ENCODE measurements around the gene PDK2. TPM values are rescaled to one million over a fixed set of nuclear protein-coding genes. Genes with fewer than 3 reads are reported as not detected.

PDK2 gene
- total RNA-seq, 1 donor from 2014 or later, result 12.6 TPM

DNA sequence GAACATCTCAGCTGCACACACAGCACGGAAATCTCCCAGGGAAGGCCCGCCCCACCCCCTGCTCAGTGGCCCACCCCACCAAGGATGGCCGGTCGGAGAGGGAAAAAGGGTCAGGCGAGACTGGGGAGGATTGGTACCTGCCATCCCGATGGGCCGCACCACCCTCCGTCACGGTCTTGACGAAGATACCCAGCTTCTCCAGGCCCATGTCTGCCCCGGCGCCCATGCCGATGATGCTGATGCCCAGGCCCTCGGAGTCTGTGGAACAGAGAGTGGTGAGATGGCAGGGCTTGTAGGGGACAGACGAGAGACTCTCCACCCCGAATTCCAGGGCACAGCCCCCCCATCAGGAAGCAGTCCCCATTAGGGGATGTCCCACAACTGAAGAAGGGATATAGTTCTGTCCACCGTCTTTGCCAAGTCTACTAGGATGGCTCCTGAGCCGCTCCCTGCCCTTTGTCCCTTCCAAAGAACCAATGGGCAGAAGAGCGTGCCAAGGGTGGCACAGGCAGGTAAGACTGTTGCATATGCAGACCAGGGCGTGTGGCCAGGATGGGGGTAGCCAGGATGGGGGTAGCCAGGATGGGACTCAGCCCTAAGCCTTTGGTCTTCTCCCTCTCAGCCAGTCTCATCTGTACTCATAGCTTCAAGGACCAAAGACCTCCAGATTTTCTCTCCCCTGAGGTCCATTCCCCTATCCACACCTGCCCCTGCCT is 48.5 kb downstream of the PDK2 start:
- Histone ChIP-seq H3K27me3 (no peaks in the 10 kb centered on the region), H3F3A (ENCODE audit: low read depth) (peaks cover 15% of the 10 kb centered on the region), H3K9ac (no peak overlapping the region), H3K79me2 (ENCODE audit: low read depth) (peaks cover 27% of the 10 kb centered on the region), H4K20me1 (ENCODE audit: low read depth) (peaks cover 47% of the 10 kb centered on the region), H2AFZ (replicated peaks) (no peak overlapping the region), H3K27ac (no peak overlapping the region), H3K36me3 (no peaks in the 10 kb centered on the region), H3K4me1 (peaks cover 22% of the 10 kb centered on the region), H3K4me3 (no peak overlapping the region), H3K9me3 (ENCODE audit: low read depth) (no peaks in the 10 kb centered on the region), H3K4me2 (no peak overlapping the region)
- Mint-ChIP-seq H3K9me3 (no peaks in the 10 kb centered on the region), H3K4me1 (peaks cover 34% of the 10 kb centered on the region), H3K4me3 (no peak overlapping the region), H3K27me3 (ENCODE audit: insufficient read depth, low read depth) (peaks cover 11% of the 10 kb centered on the region), H3K27ac (no peak overlapping the region), H3K36me3 (peaks cover 34% of the 10 kb centered on the region)
- no peak for DNase-seq (ENCODE audit: low spot score)
- no peak for TF ChIP-seq EZH2 (IDR thresholded peaks at IDR 0.05)
- no peak for TF ChIP-seq EZH2phosphoT487 (IDR thresholded peaks at IDR 0.05)
- TF ChIP-seq, protein P1, sequence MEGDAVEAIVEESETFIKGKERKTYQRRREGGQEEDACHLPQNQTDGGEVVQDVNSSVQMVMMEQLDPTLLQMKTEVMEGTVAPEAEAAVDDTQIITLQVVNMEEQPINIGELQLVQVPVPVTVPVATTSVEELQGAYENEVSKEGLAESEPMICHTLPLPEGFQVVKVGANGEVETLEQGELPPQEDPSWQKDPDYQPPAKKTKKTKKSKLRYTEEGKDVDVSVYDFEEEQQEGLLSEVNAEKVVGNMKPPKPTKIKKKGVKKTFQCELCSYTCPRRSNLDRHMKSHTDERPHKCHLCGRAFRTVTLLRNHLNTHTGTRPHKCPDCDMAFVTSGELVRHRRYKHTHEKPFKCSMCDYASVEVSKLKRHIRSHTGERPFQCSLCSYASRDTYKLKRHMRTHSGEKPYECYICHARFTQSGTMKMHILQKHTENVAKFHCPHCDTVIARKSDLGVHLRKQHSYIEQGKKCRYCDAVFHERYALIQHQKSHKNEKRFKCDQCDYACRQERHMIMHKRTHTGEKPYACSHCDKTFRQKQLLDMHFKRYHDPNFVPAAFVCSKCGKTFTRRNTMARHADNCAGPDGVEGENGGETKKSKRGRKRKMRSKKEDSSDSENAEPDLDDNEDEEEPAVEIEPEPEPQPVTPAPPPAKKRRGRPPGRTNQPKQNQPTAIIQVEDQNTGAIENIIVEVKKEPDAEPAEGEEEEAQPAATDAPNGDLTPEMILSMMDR (IDR thresholded peaks at IDR 0.05), result no peak

GRCh38 chr17:50144355-50144754 is 49.2 kb downstream of the PDK2 start:
- no peaks in the 10 kb centered on the region for H3K9me3 Mint-ChIP-seq
- H3K27ac Mint-ChIP-seq, result no peak overlapping the region
- Histone ChIP-seq H3K4me3 (no peak overlapping the region), H3K4me1 (peaks cover 29% of the 10 kb centered on the region), H3K27me3 (peaks cover 3% of the 10 kb centered on the region), H3K79me2 (ENCODE audit: low read depth) (peaks cover 34% of the 10 kb centered on the region), H3K9me3 (ENCODE audit: low read depth) (no peaks in the 10 kb centered on the region), H4K20me1 (ENCODE audit: low read depth) (peaks cover 53% of the 10 kb centered on the region), H3K36me3 (no peaks in the 10 kb centered on the region), H2AFZ (replicated peaks) (no peak overlapping the region), H3K9ac (no peak overlapping the region), H3K4me2 (no peak overlapping the region), H3F3A (ENCODE audit: low read depth) (peaks cover 18% of the 10 kb centered on the region), H3K27ac (no peak overlapping the region)
- H3K4me3 Mint-ChIP-seq, result no peak overlapping the region
- peaks cover 11% of the 10 kb centered on the region for H3K27me3 Mint-ChIP-seq (ENCODE audit: insufficient read depth, low read depth)
- peaks cover 33% of the 10 kb centered on the region for H3K36me3 Mint-ChIP-seq
- no peak for DNase-seq (ENCODE audit: low spot score)
- H3K4me1 Mint-ChIP-seq, result peaks cover 34% of the 10 kb centered on the region
- TF ChIP-seq EZH2phosphoT487 (IDR thresholded peaks at IDR 0.05) (no peak), EZH2 (IDR thresholded peaks at IDR 0.05) (no peak)
- TF ChIP-seq, protein P1 (IDR thresholded peaks at IDR 0.05), result no peak

DNA sequence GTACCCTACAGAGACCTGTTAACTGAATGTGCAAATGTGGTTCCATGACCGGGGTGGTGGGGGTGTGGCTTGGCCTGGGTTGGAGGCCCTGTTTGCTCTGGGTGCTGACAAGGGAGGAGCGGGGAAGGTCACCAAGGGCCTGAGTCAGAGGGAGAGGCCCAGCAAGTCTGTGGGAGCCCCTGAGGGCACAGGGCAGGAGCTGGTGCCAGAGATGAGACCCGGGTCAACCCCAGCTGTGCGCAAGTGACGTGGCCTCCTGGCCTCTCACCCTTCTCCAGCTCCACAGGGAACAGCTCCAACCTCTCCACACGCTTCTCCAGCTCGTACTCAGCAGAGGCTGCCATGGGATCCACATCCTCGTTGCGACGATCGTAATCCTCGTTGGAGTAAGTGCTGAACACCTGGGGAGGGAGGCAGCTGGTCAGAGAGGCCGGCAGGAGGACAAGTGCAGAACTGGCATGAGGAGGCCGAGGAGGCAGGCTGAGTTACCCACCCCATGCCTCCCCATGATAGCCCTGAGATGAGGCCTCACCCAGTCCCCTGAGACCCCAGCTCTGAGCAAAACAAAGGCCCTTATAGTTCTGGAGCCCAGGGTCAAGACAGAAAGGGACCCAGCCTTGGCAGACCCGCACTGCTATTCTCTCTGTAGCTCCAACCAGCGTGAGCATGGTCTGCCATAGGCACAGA is 49.8 kb downstream of the PDK2 start:
- Histone ChIP-seq H3K9ac (no peak overlapping the region), H3K9me3 (ENCODE audit: low read depth) (no peaks in the 10 kb centered on the region), H4K20me1 (ENCODE audit: low read depth) (peaks cover 55% of the 10 kb centered on the region), H3K4me1 (peaks cover 29% of the 10 kb centered on the region), H3K4me2 (no peak overlapping the region), H3F3A (ENCODE audit: low read depth) (peaks cover 20% of the 10 kb centered on the region), H3K4me3 (no peak overlapping the region), H3K36me3 (no peaks in the 10 kb centered on the region), H2AFZ (replicated peaks) (no peak overlapping the region), H3K27ac (no peak overlapping the region), H3K79me2 (ENCODE audit: low read depth) (peaks cover 40% of the 10 kb centered on the region), H3K27me3 (peaks cover 9% of the 10 kb centered on the region)
- no peak for TF ChIP-seq EZH2 (IDR thresholded peaks at IDR 0.05)
- TF ChIP-seq, protein P1 (IDR thresholded peaks at IDR 0.05), result no peak
- no peak for TF ChIP-seq EZH2phosphoT487 (IDR thresholded peaks at IDR 0.05)
- H3K4me1 Mint-ChIP-seq, result peaks cover 31% of the 10 kb centered on the region
- H3K27ac Mint-ChIP-seq, result no peak overlapping the region
- peaks cover 11% of the 10 kb centered on the region for H3K27me3 Mint-ChIP-seq (ENCODE audit: insufficient read depth, low read depth)
- no peaks in the 10 kb centered on the region for H3K9me3 Mint-ChIP-seq
- H3K4me3 Mint-ChIP-seq, result no peak overlapping the region
- peaks cover 30% of the 10 kb centered on the region for H3K36me3 Mint-ChIP-seq
- DNase-seq (ENCODE audit: low spot score), result no peak

Measured in neural progenitor cell (in vitro differentiated cells).